PC-3 (cell line): ENCODE measurements around the gene AFF1. TPM values are rescaled to one million over a fixed set of nuclear protein-coding genes. Genes with fewer than 3 reads are reported as not detected.
A peak's percentile ranks its signal among the peaks of the same experiment; 100 is the strongest.

Source experiments
- ATAC-seq: fragments of 200-7000 bp; cut with Tn5 transposase; 2 replicates; pipeline ENCODE4 v1.9.1; 2020; ENCODE audit warnings: mild to moderate bottlenecking, moderate library complexity
- BruUV-seq: library from RNA; stranded (reverse); fragments of 400-500 nt; replicated peaks from 2 replicates; lab custom pipeline; 2021; lab: Mats Ljungman, UMichigan
- CTCF ChIA-PET: fragments of 300-600 bp; sonication (Branson Sonifier 250); formaldehyde crosslinking; loops from one replicate; lab custom pipeline; 2022; ENCODE audit warnings: antibody characterized with exemption; lab: Charles Lee
- POLR2A ChIA-PET: fragments of 300-600 bp; sonication (Branson Sonifier 250); formaldehyde crosslinking; loops from one replicate; lab custom pipeline; 2022; ENCODE audit warnings: antibody characterized with exemption; ENCODE audit not compliant: unreplicated experiment; lab: Charles Lee
- DNase-seq: peaks from one replicate; pipeline ENCODE4 v3.0.0-alpha.2; 2015
- H2AFZ ChIP-seq: fragments of 300-600 bp; sonication (generic); 2 replicates; pipeline ENCODE4 v1.6.0; 2016; ENCODE audit warnings: antibody characterized with exemption, low read length
- H3F3A ChIP-seq: fragments of 300-600 bp; sonication (generic); one replicate; pipeline ENCODE4 v1.6.0; 2017; ENCODE audit warnings: antibody characterized with exemption, low read length, control low read depth, mild to moderate bottlenecking; ENCODE audit not compliant: unreplicated experiment
- H3K27ac ChIP-seq: fragments of 300-600 bp; sonication (generic); 2 replicates; pipeline ENCODE4 v1.5.1; 2016; ENCODE audit warnings: mild to moderate bottlenecking, low read length
- H3K27me3 ChIP-seq: fragments of 300-600 bp; sonication (generic); 2 replicates; pipeline ENCODE4 v1.6.1; 2016; ENCODE audit warnings: low read length, mixed read lengths
- H3K36me3 ChIP-seq: fragments of 300-600 bp; sonication (generic); 2 replicates; pipeline ENCODE4 v1.6.1; 2016; ENCODE audit warnings: low read depth, mixed run types, low read length, mixed read lengths
- H3K4me1 ChIP-seq: fragments of 300-600 bp; sonication (generic); 2 replicates; pipeline ENCODE4 v1.5.1; 2016; ENCODE audit warnings: low read length; ENCODE audit not compliant: insufficient read depth
- H3K4me2 ChIP-seq: fragments of 300-600 bp; sonication (generic); 2 replicates; pipeline ENCODE4 v1.6.0; 2016; ENCODE audit warnings: low read length
- H3K4me3 ChIP-seq: fragments of 300-600 bp; sonication (generic); 2 replicates; pipeline ENCODE4 v1.5.1; 2016; ENCODE audit warnings: mild to moderate bottlenecking, low read length, mixed read lengths
- H3K79me2 ChIP-seq: fragments of 300-600 bp; sonication (generic); 2 replicates; pipeline ENCODE4 v1.6.1; 2017; ENCODE audit warnings: low read length, mixed read lengths
- H3K9ac ChIP-seq: fragments of 300-600 bp; sonication (generic); 2 replicates; pipeline ENCODE4 v1.6.0; 2016; ENCODE audit warnings: mild to moderate bottlenecking, low read length
- H3K9me2 ChIP-seq: fragments of 300-600 bp; sonication (generic); replicated peaks from 2 replicates; pipeline ENCODE4 v1.6.1; 2016; ENCODE audit warnings: mixed run types, low read length, mixed read lengths
- H3K9me3 ChIP-seq: fragments of 300-600 bp; sonication (generic); 2 replicates; pipeline ENCODE4 v1.6.1; 2016; ENCODE audit warnings: low read length, mixed read lengths
- H4K20me1 ChIP-seq: fragments of 300-600 bp; sonication (generic); 2 replicates; pipeline ENCODE4 v1.6.1; 2016; ENCODE audit warnings: low read length, mixed read lengths
- EZH2 ChIP-seq: fragments of 300-600 bp; sonication (generic); IDR thresholded peaks from one replicate; pipeline ENCODE4 v1.6.1; 2017; ENCODE audit warnings: antibody characterized with exemption, mild to moderate bottlenecking, low read length; ENCODE audit not compliant: unreplicated experiment
- EZH2phosphoT487 ChIP-seq: fragments of 300-600 bp; sonication (generic); IDR thresholded peaks from 2 replicates; pipeline ENCODE4 v1.6.1; 2018; ENCODE audit warnings: mild to moderate bottlenecking, antibody characterized with exemption, low read length, borderline replicate concordance
- intact Hi-C: fragments of 100-400 bp; cut with micrococcal nuclease; formaldehyde crosslinking; loops from 2 replicates; pipeline ENCODE4 v1.9.0; 2023
- total RNA-seq: library from RNA; depleted of rRNA; stranded (reverse); fragments of >200 nt; gene quantifications from 2 replicates; pipeline ENCODE4 v1.2.3, GENCODE V29; 2014
- TF ChIP-seq, protein P1 (sequence below): fragments of 300-600 bp; sonication (generic); conservative IDR thresholded peaks from 2 replicates; pipeline ENCODE4 v1.5.1; 2017; ENCODE audit warnings: antibody characterized with exemption, low read depth, mild to moderate bottlenecking, low read length

The AFF1 gene
- total RNA-seq, 1 experiment from 2014 or later, result 8.1 TPM

GRCh38 chr4:87005690-87006425, 71.0 kb downstream of the AFF1 start:
- CTCF ChIA-PET, result interaction anchor here (0.6 to 1.8 kb wide), 3 partner anchors 57 to 83 kb away, joined by 3 to 7 read pairs (median 4); no protein-coding TSS in a partner anchor
- Histone ChIP-seq H3K79me2 (peaks cover 34% of the 10 kb centered on the region), H3K9ac (peak overlapping the region; percentile 96), H3K4me2 (peak overlapping the region; percentile 87), H3K4me1 (peaks cover 24% of the 10 kb centered on the region), H3F3A (no peaks in the 10 kb centered on the region), H3K36me3 (no peaks in the 10 kb centered on the region), H2AFZ (peak overlapping the region; percentile 83; the same call in 1 of the 2 replicates), H3K27me3 (no peaks in the 10 kb centered on the region), H3K9me3 (no peaks in the 10 kb centered on the region), H4K20me1 (0 out of 2 replicates have a peak, but pooled peaks cover 5% of the 10 kb centered on the region), H3K9me2 (no peaks in the 10 kb centered on the region), H3K4me3 (peak overlapping the region; percentile 98), H3K27ac (peak overlapping the region; percentile 93)
- DNase-seq, result peak; percentile 25
- no peak for TF ChIP-seq EZH2phosphoT487
- no peak for TF ChIP-seq EZH2
- TF ChIP-seq, protein P1, sequence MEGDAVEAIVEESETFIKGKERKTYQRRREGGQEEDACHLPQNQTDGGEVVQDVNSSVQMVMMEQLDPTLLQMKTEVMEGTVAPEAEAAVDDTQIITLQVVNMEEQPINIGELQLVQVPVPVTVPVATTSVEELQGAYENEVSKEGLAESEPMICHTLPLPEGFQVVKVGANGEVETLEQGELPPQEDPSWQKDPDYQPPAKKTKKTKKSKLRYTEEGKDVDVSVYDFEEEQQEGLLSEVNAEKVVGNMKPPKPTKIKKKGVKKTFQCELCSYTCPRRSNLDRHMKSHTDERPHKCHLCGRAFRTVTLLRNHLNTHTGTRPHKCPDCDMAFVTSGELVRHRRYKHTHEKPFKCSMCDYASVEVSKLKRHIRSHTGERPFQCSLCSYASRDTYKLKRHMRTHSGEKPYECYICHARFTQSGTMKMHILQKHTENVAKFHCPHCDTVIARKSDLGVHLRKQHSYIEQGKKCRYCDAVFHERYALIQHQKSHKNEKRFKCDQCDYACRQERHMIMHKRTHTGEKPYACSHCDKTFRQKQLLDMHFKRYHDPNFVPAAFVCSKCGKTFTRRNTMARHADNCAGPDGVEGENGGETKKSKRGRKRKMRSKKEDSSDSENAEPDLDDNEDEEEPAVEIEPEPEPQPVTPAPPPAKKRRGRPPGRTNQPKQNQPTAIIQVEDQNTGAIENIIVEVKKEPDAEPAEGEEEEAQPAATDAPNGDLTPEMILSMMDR, result no peak
- BruUV-seq, result no TSS peak
- peak; percentile 2 for ATAC-seq
- POLR2A ChIA-PET, result interaction anchor here (0.5 to 1.4 kb wide), 3 partner anchors 59 to 608 kb away, joined by 3 to 15 read pairs (median 13); partner anchors contain the start of gene AFF1
- intact Hi-C loops, result loop anchor here (1.0 to 5.0 kb wide), 4 partner anchors 71 to 231 kb away; partner anchors contain the start of gene AFF1

DNA sequence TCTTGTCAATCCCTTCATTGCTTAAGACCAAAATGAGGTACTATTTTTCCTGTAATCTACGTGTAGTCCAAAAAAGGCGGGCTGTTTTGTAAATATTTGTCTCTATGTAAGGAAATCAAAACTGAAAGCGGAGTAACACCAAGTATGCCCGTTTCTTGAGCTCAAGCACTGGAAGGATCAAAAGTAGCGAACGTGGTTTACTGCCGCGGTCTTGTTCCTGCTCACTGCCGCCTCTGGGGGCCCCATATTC, 71.5 kb downstream of the AFF1 start:
- Histone ChIP-seq H3K27me3 (no peaks in the 10 kb centered on the region), H3K4me2 (peak overlapping the region; percentile 87), H4K20me1 (0 out of 2 replicates have a peak, but pooled peaks cover 5% of the 10 kb centered on the region), H3F3A (no peaks in the 10 kb centered on the region), H3K9me2 (no peaks in the 10 kb centered on the region), H3K4me3 (peak overlapping the region; percentile 98), H3K79me2 (peaks cover 39% of the 10 kb centered on the region), H3K27ac (peak overlapping the region; percentile 93), H3K9ac (peak overlapping the region; percentile 96), H2AFZ (peak overlapping the region; percentile 83; the same call in 1 of the 2 replicates), H3K36me3 (no peaks in the 10 kb centered on the region), H3K9me3 (no peaks in the 10 kb centered on the region), H3K4me1 (peaks cover 29% of the 10 kb centered on the region)
- BruUV-seq, result TSS peak; percentile 95
- no peak for TF ChIP-seq EZH2
- TF ChIP-seq, protein P1, result no peak
- TF ChIP-seq EZH2phosphoT487, result no peak
- ATAC-seq (no peak), DNase-seq (no peak)
- intact Hi-C loops, result loop anchor here (1.0 to 5.0 kb wide), 4 partner anchors 71 to 231 kb away; partner anchors contain the start of gene AFF1
- CTCF ChIA-PET, result interaction anchor here (0.6 to 1.8 kb wide), 4 partner anchors 58 to 109 kb away, joined by 3 to 7 read pairs (median 6); no protein-coding TSS in a partner anchor
- POLR2A ChIA-PET, result interaction anchor here (0.5 to 1.4 kb wide), 4 partner anchors 59 to 609 kb away, joined by 3 to 15 read pairs (median 8); partner anchors contain the start of gene AFF1
